GM10847 (cell line): ENCODE results near the gene VAV2.

Experiments used
- POLR2A ChIP-seq: IDR thresholded peaks from 2 replicates; pipeline ENCODE4 v1.6.1; 2011; ENCODE audit not compliant: insufficient read length; ENCODE audit errors: extremely low read depth

VAV2 gene

DNA sequence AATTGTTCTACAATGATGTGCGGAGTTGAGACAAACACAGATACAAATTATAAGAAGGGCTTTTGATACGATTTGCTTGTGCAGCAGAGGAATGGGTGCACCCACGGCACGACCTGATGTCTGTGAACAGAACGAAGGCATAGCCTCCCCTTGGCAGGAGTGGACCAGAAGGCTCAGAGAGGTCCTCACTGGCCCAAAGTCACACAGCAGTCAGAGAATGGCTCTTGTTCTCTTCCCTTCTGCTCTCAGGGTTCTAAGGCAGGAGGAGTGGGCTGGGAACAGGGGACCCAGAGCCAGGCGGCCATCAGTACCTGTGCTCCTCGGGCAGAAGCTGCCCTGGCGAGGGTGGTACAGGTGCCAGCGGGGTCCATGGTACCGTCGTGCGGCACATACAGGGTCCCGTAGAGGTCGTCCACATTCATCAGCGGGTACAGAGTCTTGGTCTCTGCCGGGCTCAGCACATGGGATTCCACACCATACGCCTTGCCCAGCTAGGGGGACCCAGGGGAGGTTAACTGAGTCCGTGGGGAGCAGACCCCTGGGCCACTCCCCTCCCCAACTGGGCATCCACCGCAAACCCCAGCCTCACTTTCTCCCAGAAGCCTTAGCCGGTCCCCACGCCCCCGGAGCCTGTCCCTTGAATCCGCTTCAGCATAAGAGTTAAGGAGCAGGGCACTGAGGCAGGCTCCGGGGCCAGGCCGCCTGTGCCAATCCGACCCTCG is 261.0 kb downstream of the VAV2 start:
- TF ChIP-seq POLR2A = no peak

DNA sequence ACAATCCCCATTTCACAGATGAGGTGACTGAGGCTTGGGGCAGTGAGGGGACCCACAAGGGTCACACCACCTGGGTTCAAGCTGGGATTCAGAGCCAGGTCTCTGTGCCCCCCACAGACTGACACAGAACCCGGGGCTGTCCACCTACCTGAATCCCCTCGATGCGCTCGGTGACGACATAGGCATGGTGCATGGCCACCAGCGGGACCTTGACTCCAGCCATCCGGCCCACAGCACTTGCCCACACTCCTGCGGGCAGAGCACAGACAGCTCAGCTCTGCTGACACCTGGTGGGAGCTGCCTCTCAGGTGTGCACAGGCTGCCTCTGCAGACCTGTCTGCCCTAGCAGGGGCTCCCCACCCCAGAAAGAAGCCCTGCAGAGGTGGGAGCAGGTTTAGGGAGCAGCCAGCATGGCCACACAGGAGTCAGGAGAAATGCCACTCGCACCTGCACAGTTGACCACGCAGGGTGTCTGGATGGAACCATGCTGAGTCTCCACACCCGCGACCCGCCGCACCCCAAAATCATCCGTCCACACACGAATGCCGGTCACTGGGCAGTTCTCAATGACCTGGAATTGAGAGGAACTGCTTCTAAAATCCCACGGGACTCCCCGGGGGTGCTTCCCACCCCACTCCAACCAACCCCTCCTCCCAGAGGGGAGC is 262.4 kb downstream of the VAV2 start:
- TF ChIP-seq POLR2A = no peak

DNA sequence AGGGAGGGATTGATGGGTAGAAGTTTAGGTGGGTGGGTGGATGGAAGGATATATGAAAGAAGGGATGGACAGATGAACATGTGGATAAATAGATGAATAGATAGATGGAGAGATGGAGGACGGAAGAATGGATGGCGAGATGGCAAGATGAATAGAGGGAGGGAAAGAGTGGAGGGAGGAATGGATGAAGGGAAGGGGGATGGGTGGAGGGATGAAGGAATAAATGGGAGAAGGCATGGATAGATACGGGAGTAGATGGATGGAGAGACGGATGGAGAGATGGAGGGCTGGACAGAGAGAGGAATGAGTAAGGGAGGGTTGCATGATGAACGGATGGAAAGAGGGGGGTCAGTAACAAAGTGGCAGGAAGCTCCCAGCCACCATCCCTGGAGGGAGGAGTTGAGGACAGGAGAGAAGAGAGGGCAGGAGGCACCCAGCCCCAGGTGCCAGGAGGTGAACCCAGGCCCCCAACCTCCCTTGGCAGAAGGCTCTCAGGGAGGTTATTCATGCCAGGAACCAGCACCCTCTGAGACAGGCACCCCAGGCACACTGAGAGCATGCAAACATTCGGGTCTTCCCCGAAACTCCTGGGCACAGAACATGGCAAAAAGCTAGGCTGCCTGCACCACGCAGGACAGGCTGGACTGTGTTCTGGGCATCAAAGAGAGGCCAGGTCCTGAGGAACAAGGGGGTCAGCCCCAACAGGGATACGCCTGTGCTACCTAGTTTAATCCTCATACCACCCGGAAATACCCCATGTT is 263.1 kb downstream of the VAV2 start:
- no peak for TF ChIP-seq POLR2A

DNA sequence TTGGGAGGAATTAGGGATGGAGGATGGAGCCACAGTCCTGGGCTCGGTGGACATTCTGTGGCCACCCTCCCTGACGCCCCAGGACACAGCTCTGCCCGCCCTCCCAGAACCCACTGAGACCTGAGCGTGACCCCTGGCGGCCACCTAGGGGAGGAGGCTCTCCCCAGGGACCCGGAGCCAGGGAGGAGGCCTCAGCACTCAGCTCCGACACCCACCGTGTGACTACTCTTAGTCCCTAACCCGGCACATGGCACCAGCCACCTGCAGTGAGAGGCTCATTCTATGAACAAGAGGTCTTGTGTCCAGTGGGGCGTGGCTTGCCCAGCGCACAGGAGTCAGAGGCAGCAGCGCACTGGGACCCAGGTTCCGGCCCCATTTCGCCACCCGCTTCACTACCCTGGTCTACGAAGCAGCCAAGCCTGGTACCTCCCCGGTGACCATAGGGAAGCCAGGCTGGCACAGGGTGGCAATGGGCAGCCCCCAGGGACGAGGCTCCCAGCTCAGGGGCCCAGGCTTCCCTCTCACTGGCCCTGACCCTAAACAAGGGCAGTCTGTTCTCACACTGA is 264.2 kb downstream of the VAV2 start:
- TF ChIP-seq POLR2A = no peak

- no peak for TF ChIP-seq POLR2A
Measured at GRCh38 chr9:133727277-133727875, 264.7 kb downstream of the VAV2 start.

DNA sequence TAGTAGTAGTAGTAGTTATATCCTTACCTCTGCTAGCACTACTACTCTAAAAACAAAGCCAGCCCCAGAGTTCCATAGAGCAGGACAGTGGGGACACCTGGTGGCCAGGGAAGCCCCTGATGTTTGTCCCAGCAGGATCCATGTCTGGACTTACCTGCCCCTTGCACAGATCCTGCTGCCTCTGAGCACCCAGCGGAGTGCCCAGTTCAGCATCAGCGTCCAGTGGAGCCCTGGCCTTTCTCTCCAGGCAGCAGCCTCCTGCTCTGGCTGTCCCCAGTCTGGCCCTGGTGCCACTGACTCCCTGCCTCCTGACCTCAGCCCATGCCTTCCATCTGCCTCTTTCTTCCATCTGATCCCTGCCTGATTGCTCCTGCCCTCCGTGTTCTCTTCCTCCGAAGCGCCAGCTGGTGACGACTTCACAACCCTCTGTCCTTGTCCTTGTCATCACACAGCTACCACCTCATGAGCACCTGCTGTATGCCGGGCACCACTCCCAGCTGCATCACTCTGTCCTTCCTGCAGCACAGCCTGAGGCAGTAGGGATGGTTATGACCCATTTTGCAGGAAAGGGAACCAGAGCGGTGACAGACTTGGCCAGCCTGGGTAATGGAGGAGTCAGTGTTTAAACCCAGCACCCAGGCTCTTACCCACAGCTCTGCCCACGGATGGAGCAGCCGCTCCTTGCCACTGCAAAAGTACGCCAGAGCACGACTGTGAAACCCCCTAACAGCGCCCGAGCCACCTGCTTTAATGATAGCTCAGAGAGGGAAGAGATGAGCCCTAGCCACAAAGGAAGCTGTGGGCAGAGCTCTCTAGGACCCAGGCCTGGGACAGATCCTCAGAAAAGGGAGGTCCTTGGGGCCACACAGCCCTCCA is 265.5 kb downstream of the VAV2 start:
- TF ChIP-seq POLR2A = no peak

- no peak for TF ChIP-seq POLR2A
Measured at GRCh38 chr9:133725886-133726285, 266.2 kb downstream of the VAV2 start.

DNA sequence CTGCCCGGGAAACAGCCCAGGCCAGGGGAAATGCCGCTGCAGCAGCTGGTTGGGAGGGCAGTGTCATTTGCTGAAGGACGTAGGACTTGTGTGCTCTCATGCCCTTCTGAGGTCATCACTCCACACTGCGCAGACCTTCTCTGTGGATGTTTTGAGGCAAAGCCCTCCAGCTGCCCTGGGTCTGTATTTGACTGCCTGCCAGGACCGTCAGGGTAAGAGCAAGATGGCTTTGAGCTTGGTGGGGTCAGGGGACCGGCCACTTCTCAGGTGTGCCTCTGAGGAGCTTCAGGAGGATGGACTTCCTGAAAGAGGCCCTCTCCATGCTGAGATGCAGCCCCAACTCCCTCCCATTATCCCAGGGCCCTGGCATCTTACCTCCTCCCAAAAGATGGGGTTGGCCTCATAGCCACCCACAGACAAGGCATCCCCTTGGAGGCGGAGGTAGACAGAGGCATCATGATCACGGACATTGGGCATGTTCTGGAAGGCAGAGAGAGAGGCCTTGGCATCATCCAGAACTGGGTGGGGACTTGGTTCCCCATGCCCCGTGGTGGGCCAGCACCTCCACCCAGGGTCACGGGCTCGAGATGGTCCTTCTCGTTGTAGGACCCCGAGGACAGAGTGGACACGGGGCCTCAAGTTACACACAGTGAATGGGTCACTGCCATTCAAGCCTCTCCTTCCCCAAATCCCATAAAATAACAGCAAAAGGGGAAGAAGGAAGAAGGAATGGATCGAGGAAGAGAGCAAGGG is 273.4 kb downstream of the VAV2 start:
- no peak for TF ChIP-seq POLR2A

GRCh38 chr9:133717113-133718031 is 274.8 kb downstream of the VAV2 start:
- no peak for TF ChIP-seq POLR2A

DNA sequence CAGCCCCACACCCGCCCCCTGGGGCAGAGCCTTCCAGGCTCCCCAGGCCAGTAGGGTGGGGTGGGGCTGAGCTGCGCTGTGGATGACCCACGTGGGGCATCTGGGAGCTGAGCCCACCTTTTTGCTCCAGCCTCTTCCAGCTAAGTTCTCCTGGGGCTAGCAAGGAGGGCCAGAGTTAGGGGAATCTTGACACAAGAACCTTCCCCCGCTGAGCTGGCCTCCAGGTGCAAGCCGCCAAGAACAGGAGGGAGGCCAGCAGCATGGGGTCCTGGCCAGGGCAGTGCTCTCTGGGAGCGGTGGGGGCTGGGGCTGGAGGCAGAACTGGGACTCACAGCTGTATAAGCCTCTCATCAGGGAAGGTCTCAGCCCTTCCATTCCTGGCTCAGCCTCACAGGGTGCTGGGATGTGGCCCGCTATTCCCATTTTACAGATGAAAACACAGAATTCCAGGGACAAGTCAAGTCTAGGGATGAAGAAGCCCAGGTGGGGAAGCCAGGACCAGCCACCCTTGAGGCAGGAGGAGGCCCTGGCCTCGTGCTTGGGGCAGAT is 275.5 kb downstream of the VAV2 start:
- no peak for TF ChIP-seq POLR2A

DNA sequence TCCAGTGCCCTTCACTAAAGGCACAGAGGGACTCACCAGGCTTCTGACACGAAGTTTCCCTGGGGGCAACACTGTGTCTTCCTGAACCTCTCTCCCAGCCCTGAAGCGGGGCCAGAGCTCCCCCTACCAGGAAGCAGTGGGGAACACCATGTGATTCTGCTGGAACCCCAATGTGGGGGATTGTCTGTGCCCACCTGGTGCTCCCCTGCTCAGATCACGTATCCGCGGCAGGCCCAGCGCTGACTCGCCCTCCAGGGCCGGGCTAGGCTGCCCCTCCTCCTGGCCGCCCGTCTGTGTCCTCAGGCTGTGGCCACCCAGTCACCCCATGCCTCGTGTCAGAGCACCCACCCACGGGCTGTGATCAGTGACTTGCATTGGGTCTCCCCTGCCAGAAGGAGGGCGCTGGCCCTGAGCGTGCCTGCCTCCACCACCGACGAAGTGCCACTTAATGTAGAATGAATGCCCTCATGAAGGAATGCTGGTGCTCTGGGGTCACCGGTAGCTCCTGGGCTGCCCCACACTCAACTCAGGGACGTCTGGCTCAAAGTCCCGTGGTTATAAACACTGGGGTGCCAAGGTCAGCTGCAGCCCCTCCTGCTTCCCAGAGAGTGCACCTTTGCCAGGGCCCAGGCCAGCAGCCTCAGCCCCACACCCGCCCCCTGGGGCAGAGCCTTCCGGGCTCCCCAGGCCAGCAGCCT is 276.1 kb downstream of the VAV2 start:
- TF ChIP-seq POLR2A = no peak
